ENCODE results near the gene EPSTI1. TPM values are rescaled to one million over a fixed set of nuclear protein-coding genes. Genes with fewer than 3 reads are reported as not detected.

The EPSTI1 gene
- total and polyA plus RNA-seq, 11 donors = 1.3 to 36.1 (median 4.5) TPM

GRCh38 chr13:42973581-42973980 is 18.5 kb downstream of the EPSTI1 start:
- intact Hi-C loops (cut with DNase I) = loop anchor here in 5 of 10 donors (5.0 to 10.0 kb wide), 6 partner anchors 109 to 831 kb away; no protein-coding TSS in a partner anchor
- no peak overlapping the region for H3K4me3 ChIP-seq
- no peaks in the 10 kb centered on the region for H3K27me3 ChIP-seq
- 94 to 97% (median 95%) methylated on average over 3 of the region's 3 CpGs for WGBS, 4 donors
- H3K36me3 ChIP-seq = peaks cover 0 to 16% (median 0%) of the 10 kb centered on the region in 9 donors
- no peak for TF ChIP-seq POLR2A (IDR thresholded peaks at IDR 0.05)
- TF ChIP-seq, protein P1, sequence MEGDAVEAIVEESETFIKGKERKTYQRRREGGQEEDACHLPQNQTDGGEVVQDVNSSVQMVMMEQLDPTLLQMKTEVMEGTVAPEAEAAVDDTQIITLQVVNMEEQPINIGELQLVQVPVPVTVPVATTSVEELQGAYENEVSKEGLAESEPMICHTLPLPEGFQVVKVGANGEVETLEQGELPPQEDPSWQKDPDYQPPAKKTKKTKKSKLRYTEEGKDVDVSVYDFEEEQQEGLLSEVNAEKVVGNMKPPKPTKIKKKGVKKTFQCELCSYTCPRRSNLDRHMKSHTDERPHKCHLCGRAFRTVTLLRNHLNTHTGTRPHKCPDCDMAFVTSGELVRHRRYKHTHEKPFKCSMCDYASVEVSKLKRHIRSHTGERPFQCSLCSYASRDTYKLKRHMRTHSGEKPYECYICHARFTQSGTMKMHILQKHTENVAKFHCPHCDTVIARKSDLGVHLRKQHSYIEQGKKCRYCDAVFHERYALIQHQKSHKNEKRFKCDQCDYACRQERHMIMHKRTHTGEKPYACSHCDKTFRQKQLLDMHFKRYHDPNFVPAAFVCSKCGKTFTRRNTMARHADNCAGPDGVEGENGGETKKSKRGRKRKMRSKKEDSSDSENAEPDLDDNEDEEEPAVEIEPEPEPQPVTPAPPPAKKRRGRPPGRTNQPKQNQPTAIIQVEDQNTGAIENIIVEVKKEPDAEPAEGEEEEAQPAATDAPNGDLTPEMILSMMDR (IDR thresholded peaks at IDR 0.05) = no peak
- no peak overlapping the region for H3K27ac ChIP-seq
- H3K4me1 ChIP-seq = peaks cover 0 to 35% (median 2%) of the 10 kb centered on the region in 12 donors
- ATAC-seq = no peak
- no peak for DNase-seq
- peaks cover 0 to 6% (median 0%) of the 10 kb centered on the region in 12 donors for H3K9me3 ChIP-seq

GRCh38 chr13:42971691-42972347 is 20.2 kb downstream of the EPSTI1 start:
- TF ChIP-seq, protein P1 (IDR thresholded peaks at IDR 0.05) = no peak
- no peak for TF ChIP-seq POLR2A (IDR thresholded peaks at IDR 0.05)
- intact Hi-C loops (cut with DNase I) = loop anchor here in 6 of 10 donors (2.0 to 10.0 kb wide), 9 partner anchors 110 to 833 kb away; no protein-coding TSS in a partner anchor

DNA sequence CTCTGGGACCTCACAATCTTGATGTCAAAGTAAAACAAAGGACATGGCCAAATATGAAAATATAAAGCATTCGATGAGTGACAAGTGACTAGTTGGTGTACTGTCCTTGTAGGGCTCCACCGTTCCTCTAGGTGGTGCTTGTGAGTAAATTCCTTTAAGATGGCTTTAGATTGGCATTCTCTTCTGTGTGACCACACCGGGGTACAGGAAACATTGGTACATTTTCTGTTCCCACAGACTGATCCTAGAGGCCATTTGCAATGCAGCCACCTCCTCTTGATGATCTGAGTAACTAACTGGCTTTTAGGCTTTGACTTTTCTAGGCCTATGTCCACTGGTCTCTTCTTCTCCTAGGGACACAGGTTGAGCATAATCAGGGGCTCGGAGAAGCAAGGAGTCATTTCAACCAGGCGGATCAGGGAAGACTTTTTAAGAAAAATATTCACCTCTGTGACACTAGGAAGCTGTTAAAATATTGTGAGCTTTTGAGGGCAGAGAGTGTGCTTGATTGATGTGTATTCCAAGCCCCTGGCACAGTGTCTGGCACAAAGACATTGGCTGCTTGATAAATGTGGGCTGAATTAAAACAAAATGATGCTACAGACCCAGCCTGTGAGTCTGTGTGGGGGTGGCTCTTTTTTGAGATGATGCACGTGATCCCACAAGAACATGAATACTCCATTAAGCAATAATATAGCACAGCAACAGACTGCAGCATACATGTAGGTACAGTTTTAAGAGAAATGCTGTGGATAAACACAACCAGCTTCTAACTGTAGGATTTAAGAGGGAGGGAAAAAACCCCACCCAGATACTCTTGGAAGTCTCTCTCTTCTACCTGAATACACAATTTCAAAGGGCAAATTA is 21.0 kb downstream of the EPSTI1 start:
- Histone ChIP-seq H3K36me3 (peaks cover 0 to 27% (median 0%) of the 10 kb centered on the region in 9 donors), H3K4me3 (no peak overlapping the region), H3K27ac (no peak overlapping the region), H3K4me1 (peaks cover 0 to 34% (median 10%) of the 10 kb centered on the region in 12 donors), H3K27me3 (no peaks in the 10 kb centered on the region), H3K9me3 (no peaks in the 10 kb centered on the region)
- ATAC-seq (peak; percentile 47 to 79 (median 69)), DNase-seq (no peak)
- TF ChIP-seq, protein P1 (IDR thresholded peaks at IDR 0.05) = peak; percentile 47 to 84 (median 74)
- no peak for TF ChIP-seq POLR2A (IDR thresholded peaks at IDR 0.05)
- intact Hi-C loops (cut with DNase I) = loop anchor here in 6 of 10 donors (2.0 to 10.0 kb wide), 9 partner anchors 111 to 834 kb away; no protein-coding TSS in a partner anchor
- WGBS, 4 donors = 63 to 65% (median 65%) methylated on average over 6 of the region's 6 CpGs

More at GRCh38 chr13:42971691-42972347, 20.2 kb downstream of the EPSTI1 start:
- 86 to 91% (median 89%) methylated on average over 9 of the region's 9 CpGs for WGBS, 4 donors
- DNase-seq (no peak), ATAC-seq (no peak)
- H3K27me3 ChIP-seq = no peaks in the 10 kb centered on the region
- H3K27ac ChIP-seq = no peak overlapping the region
- no peaks in the 10 kb centered on the region for H3K9me3 ChIP-seq
- peaks cover 0 to 27% (median 0%) of the 10 kb centered on the region in 9 donors for H3K36me3 ChIP-seq
- no peak overlapping the region for H3K4me3 ChIP-seq
- H3K4me1 ChIP-seq = peaks cover 0 to 36% (median 10%) of the 10 kb centered on the region in 12 donors
